HG03045 (cell line): ENCODE measurements around the gene FKBP1B.
"Not testable (repeated sequence)": the region's sequence is repeated elsewhere in the genome, so short reads cannot be mapped to it uniquely, and the experiment has no call there.

ENCODE experiments used
- ATAC-seq: cut with Tn5 transposase; IDR thresholded peaks from one replicate; pipeline ENCODE4 v1.9.1; 2021; ENCODE audit warnings: mild to moderate bottlenecking, moderate library complexity; ENCODE audit not compliant: unreplicated experiment

Gene FKBP1B

DNA sequence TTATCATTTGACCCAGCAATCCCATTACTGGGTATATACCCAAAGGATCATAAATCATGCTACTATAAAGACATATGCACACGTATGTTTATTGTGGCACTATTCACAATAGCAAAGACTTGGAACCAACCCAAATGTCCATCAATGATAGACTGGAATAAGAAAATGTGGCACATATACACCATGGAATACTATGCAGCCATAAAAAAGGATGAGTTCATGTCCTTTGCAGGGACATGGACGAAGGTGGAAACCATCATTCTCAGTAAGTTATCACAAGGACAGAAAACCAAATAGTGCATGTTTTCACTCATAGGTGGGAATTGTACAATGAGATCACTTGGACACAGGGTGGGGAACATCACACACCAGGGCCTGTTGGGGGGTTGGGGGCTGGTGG lies 51.2 kb downstream of the FKBP1B start:
- not testable (repeated sequence) for ATAC-seq

DNA sequence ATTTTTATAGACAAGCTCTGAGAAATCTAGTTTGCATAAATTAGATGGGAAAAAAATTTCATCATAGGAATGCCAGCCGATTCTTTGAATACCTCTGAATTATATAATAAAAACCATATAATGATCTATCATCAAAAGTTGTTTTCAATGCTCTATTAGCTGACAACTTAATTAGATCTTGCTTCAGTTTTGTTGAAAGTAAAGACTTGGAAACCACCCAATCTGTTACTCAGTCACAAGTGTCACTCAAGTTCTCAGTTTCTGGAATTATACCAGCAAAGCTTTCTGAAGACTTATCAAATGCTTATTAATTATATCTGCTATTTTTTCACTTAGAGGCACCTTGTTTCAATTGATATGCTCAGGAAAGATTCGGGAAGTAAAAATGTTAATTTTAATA lies 52.5 kb downstream of the FKBP1B start:
- no peak for ATAC-seq

DNA sequence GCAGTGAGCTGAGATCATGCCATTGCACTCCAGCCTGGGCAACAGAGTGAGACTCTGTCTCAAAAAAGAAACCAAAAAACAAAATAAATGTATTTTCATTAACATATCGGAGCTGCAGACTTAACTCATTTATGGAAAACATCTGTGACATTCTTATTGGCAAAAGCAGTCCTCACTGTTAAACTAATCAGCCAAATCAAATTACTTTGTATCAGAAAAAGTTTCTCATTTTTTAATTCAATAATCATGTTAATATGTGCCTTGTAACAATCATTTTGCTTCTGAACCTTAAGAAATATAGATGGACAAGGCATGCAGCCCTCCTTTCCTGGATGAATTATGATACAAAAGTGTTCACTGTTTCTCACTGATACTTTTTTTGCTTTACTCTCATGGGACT lies 53.1 kb downstream of the FKBP1B start:
- ATAC-seq = no peak

DNA sequence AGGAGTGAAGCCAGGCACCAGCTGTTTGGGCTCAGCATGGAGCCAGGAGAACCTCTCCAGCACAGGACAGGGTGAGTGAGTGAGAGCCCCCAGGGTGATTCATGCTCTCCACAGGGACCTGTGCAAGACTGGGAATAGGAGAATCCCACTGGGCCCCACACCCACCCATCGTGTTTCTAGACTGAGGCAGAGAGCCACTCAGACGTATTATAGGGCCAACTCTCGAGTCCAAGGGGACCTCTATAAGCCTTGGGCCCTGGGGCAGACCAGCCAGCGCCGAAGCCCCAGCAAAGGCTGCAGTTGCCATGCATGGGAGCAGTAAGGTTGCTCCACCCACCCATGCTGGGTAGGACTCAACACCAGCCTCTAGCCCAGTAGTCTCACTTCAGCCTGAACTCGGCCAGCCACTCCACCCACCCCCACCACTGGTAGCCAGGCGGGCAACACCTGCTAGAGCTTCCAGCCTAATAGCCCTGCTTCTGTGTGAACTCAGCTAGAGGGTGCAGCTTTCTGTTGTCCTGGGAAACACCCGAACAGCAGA lies 54.6 kb downstream of the FKBP1B start:
- ATAC-seq = no peak

DNA sequence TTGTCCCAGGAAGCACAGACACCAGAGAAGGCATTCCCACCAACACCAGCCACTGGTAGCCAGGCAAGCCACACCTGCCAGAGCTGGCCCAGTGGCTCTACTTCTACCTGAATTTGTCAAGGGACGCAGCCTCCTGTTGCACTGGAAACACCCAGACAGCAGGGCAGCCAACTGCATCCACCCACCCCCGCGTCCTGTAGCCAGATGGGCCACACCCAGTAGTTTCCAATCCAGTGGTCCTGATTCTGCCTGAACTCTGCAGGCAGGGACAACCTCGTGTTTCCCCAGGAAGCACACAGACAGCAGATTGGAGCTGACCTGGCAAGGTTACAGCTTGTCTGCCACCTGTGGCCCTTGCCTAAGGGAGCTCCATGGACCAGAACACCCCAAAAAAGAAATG lies 55.4 kb downstream of the FKBP1B start:
- no peak for ATAC-seq

DNA sequence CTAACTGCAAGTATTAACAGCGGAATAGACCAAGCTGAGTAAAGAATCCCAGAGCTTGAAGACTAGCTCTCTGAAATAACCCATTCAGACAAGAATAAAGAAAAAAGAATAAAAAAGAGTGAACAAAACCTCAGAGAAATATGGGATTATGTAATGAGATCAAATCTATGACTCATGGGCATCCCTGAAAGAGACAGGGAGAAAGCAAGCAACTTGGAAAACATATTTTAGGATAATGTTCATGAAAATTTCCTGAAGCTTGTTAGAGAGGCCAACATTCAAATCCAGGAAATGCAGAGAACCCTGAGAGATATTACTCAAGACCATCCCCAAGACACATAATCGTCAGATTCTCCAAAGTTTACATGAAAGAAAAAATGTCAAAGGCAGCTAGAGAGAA lies 56.3 kb downstream of the FKBP1B start:
- ATAC-seq = no peak

DNA sequence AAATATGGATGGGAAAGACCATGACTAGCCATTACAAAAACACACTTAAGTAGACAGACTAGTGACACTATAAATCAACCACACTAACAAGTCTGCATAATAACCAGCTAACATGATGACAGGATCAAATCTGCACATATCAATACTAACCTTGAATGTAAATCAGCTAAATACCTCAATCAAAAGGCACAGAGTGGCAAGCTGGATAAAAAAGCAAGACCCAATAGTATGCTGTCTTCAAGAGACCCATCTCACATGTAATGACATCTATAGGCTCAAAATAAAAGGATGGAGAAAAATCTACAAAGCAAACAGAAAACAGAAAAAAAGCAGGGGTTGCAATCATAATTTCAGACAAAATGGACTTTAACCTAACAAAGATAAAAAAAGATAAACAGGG lies 57.2 kb downstream of the FKBP1B start:
- no peak for ATAC-seq

DNA sequence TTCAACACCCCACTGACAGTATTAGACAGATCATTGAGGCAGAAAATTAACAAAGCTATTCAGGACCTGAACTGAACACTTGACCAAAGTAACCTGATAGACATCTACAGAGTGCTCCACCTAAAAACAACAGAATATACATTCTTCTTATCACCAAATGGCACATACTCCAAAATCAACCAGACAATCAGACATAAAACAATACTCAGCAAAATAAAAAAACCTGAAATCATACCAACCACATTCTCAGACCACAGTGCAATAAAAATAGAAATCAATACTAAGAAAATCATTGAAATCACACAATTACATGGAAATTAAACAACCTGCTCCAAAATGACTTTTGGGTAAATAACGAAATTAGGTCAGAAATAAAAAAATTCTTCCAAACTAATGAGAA lies 57.8 kb downstream of the FKBP1B start:
- ATAC-seq = no peak

DNA sequence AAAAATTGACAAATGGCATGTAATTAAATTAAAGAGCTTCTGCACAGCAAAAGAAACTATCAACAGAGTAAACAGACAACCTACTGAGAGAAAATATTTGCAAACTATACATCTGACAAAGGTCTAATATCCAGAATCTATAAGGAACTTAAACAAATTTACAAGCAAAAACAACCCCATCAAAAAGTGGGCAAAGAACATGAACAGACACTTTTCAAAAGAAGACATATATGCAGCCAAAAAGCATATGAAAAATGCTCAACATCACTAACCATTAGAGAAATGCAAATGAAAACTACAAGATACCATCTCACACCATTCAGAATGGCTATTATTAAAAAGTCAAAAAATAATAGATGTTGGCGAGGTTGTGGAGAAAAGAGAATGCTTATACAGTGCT lies 59.9 kb downstream of the FKBP1B start:
- ATAC-seq = not testable (repeated sequence)

DNA sequence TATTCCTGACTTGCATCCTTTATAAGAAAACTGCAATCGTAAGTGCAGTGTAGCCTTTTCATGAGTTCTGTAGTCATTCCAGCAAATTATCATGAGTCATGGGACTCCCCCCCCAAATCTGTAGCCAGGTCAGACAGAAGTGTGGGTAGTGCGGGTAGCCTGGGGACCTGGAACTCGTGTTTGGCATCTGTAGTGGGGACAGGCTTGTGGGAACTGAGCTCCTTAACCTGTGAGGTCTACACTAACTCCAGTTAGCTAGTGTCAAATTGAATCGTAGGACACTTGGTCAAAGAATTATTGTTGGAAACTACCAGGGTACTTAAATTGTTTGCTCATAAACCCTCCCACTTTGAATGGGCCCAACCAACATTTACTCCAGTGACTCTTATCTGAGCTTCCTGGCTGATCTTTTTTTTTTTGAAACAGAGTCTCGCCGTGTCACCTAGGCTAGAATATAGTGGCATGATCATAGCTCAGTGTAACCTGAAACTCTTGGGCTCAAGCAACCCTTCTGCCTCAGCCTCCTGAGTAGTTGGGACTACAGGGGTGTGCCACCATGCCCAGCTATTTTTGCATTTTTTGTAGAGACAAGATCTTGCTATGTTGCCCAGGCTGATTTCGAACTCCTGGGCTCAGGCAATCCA lies 61.2 kb downstream of the FKBP1B start:
- no peak for ATAC-seq

DNA sequence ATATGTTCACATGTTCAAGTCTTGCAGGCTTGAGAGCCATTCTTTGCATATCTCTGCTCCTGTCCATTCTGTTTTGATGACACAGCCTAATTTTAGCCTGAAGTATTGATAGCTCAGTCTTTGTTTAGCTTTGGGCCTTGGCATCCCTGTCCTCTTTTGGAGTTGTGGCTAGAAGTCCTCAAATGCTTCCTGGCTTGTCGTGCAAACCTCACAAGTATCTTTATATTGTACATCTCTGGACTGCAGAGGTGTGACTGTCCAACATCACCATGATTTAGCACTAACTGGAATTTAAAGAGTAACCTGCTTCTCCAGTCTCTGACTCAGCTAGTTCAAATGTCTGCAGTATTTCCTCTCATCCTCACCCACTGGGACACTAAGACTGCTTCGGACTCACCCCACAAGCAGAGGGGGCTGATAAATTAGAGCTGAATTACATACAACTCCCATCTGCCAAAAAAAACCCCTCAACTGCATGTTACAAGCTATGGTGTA lies 61.9 kb downstream of the FKBP1B start:
- ATAC-seq = no peak
